ENCODE measurements around the gene THSD4. TPM values are rescaled to one million over a fixed set of nuclear protein-coding genes. Genes with fewer than 3 reads are reported as not detected.
A peak's percentile ranks its signal among the peaks of the same experiment; 100 is the strongest.

THSD4 gene
- total and polyA plus RNA-seq, 2 donors (not counting 1 experiment from before 2014, with no cell fraction given): 43.1 to 95.5 TPM

DNA sequence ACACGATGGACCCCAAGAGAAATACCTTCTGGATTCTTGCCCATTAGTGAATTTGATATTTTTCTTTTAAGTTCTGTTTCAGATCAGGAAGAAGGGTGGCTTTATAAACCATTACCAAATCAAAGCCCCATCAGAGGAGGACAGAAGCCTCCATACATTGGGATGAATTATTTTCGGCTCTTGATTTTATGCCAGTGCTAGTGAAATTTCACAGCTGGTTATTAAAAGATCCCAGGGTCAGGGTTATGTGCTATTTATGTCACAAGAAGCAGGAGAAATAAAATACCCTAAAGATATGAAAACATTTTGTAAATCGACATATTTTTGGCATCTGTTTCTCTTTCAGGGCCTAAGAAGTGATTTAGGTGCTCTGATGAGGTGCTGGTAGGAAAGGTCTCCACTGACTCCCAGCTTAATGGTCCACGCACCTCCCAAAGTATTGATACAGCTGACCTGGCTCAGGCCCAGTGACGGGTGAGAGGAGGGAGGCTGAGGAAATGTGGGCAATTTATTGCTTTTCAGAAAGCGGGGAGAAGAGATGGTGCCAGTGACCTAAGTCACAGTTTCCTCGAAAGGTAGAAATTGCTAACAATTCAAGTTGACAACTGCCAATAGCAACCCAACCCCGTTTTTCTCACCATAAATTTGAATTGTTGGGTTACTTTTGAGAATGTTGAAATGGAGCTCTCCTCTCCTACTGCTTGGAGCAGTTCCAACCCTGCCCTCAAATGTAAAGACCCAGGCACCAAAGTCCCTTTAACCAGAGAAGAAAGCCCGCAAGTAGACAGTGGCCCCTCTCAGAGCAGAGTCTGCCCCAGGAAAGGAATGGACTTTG lies 379.5 kb downstream of the THSD4 start:
- H2AFZ ChIP-seq (ENCODE audit: low read length): no peak overlapping the region
- no peak for TF ChIP-seq EZH2 (IDR thresholded peaks at IDR 0.05; ENCODE audit: low read length, missing control alignments)
- TF ChIP-seq, protein P1, sequence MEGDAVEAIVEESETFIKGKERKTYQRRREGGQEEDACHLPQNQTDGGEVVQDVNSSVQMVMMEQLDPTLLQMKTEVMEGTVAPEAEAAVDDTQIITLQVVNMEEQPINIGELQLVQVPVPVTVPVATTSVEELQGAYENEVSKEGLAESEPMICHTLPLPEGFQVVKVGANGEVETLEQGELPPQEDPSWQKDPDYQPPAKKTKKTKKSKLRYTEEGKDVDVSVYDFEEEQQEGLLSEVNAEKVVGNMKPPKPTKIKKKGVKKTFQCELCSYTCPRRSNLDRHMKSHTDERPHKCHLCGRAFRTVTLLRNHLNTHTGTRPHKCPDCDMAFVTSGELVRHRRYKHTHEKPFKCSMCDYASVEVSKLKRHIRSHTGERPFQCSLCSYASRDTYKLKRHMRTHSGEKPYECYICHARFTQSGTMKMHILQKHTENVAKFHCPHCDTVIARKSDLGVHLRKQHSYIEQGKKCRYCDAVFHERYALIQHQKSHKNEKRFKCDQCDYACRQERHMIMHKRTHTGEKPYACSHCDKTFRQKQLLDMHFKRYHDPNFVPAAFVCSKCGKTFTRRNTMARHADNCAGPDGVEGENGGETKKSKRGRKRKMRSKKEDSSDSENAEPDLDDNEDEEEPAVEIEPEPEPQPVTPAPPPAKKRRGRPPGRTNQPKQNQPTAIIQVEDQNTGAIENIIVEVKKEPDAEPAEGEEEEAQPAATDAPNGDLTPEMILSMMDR (conservative IDR thresholded peaks at IDR 0.05 in 1 of 2, IDR thresholded peaks at IDR 0.05 in 1 of 2; ENCODE audit: low read depth in 1 of 2, low read length in 2 of 2): no peak
- H3K27ac ChIP-seq (ENCODE audit: insufficient read depth, low read length): no peak overlapping the region
- no peaks in the 10 kb centered on the region for H3K36me3 ChIP-seq (ENCODE audit: control insufficient read depth, insufficient read depth, low read length)
- no peaks in the 10 kb centered on the region for H3K9me3 ChIP-seq (ENCODE audit: control insufficient read depth, insufficient read depth, low read depth, low read length)
- no peaks in the 10 kb centered on the region for H3K79me2 ChIP-seq (ENCODE audit: control insufficient read depth, insufficient read depth, low read length)
- H3K4me3 ChIP-seq (replicated peaks in 1 of 4; ENCODE audit: control extremely low read depth in 1 of 4, insufficient read depth in 1 of 4, low read depth in 3 of 4, low read length in 4 of 4): no peak overlapping the region
- H3K9ac ChIP-seq (ENCODE audit: insufficient read depth, low read length): no peak overlapping the region
- DNase-seq (ENCODE audit: low read depth in 2 of 2): peak in 1 of 2 donors; percentile 75
- peaks cover 6% of the 10 kb centered on the region for H3K4me1 ChIP-seq (ENCODE audit: control insufficient read depth, extremely low read depth, insufficient read depth, low read length)
- no peaks in the 10 kb centered on the region for H4K20me1 ChIP-seq (ENCODE audit: control insufficient read depth, extremely low read depth, insufficient read depth, low read length)
- no peak overlapping the region for H3K4me2 ChIP-seq (ENCODE audit: extremely low read depth, insufficient read depth, low read length)
- no peaks in the 10 kb centered on the region for H3K27me3 ChIP-seq (ENCODE audit: control insufficient read depth, insufficient read depth, low read length)

DNA sequence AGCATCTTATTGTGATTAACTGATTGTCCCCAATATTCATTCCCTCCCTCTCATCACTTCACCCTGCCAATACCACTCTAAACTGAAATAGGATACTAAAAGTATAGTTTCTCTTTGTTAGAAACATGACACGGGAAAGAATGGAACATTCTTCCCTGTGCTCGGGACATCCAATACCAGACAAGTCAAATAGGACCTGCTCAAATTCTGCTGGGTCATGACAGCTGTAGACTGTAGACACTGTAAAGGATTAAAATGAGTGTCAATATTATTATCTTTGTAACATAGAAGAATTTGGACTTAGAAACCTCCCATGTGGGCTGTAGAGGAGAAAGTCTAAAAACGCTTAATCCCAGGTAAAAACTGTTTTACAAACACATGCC lies 380.1 kb downstream of the THSD4 start:
- no peaks in the 10 kb centered on the region for H3K27me3 ChIP-seq (ENCODE audit: control insufficient read depth, insufficient read depth, low read length)
- H3K27ac ChIP-seq (ENCODE audit: insufficient read depth, low read length): no peak overlapping the region
- no peaks in the 10 kb centered on the region for H3K36me3 ChIP-seq (ENCODE audit: control insufficient read depth, insufficient read depth, low read length)
- H3K4me1 ChIP-seq (ENCODE audit: control insufficient read depth, extremely low read depth, insufficient read depth, low read length): peaks cover 6% of the 10 kb centered on the region
- H3K4me2 ChIP-seq (ENCODE audit: extremely low read depth, insufficient read depth, low read length): no peak overlapping the region
- H3K9me3 ChIP-seq (ENCODE audit: control insufficient read depth, insufficient read depth, low read depth, low read length): no peaks in the 10 kb centered on the region
- no peak overlapping the region for H3K9ac ChIP-seq (ENCODE audit: insufficient read depth, low read length)
- no peak overlapping the region for H3K4me3 ChIP-seq (replicated peaks in 1 of 4; ENCODE audit: control extremely low read depth in 1 of 4, insufficient read depth in 1 of 4, low read depth in 3 of 4, low read length in 4 of 4)
- DNase-seq (ENCODE audit: low read depth in 2 of 2): no peak
- H4K20me1 ChIP-seq (ENCODE audit: control insufficient read depth, extremely low read depth, insufficient read depth, low read length): no peaks in the 10 kb centered on the region
- H2AFZ ChIP-seq (ENCODE audit: low read length): no peak overlapping the region
- TF ChIP-seq, protein P1 (conservative IDR thresholded peaks at IDR 0.05 in 1 of 2, IDR thresholded peaks at IDR 0.05 in 1 of 2; ENCODE audit: low read depth in 1 of 2, low read length in 2 of 2): no peak
- TF ChIP-seq EZH2 (IDR thresholded peaks at IDR 0.05; ENCODE audit: low read length, missing control alignments): no peak
- no peaks in the 10 kb centered on the region for H3K79me2 ChIP-seq (ENCODE audit: control insufficient read depth, insufficient read depth, low read length)

DNA sequence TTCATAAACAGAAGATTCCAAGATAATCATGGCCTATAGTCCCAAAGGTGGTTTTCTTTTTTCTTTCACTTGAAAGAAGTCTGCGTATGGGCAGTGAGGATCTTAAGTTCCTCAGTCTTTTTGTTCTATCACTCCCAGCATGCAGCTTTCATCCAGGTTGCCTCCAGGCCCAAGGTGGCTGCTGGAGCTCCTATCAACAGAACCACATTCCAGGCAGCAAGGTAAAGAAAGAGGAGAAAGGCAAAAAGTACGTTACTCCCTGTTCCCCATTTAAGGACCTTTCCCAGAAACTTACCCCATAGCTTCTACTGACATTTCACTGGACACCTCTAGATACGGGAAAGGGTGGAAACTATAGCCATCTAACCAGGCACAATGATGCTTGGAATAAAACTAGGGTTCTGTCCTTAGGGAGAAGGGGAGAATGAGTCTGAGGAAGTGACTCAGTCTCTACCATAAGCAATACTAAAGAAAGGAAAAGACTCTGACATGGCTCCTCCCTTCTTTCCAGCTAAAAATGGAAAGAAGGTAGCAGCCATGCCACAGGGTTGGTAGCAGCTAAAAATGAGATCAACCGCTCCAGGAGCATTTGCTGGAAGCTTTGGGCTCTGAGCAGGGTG lies 381.2 kb downstream of the THSD4 start:
- no peaks in the 10 kb centered on the region for H3K9me3 ChIP-seq (ENCODE audit: control insufficient read depth, insufficient read depth, low read depth, low read length)
- H3K27ac ChIP-seq (ENCODE audit: insufficient read depth, low read length): no peak overlapping the region
- no peaks in the 10 kb centered on the region for H4K20me1 ChIP-seq (ENCODE audit: control insufficient read depth, extremely low read depth, insufficient read depth, low read length)
- H3K36me3 ChIP-seq (ENCODE audit: control insufficient read depth, insufficient read depth, low read length): no peaks in the 10 kb centered on the region
- H3K9ac ChIP-seq (ENCODE audit: insufficient read depth, low read length): no peak overlapping the region
- TF ChIP-seq, protein P1 (conservative IDR thresholded peaks at IDR 0.05 in 1 of 2, IDR thresholded peaks at IDR 0.05 in 1 of 2; ENCODE audit: low read depth in 1 of 2, low read length in 2 of 2): no peak
- TF ChIP-seq EZH2 (IDR thresholded peaks at IDR 0.05; ENCODE audit: low read length, missing control alignments): no peak
- DNase-seq (ENCODE audit: low read depth in 2 of 2): peak; percentile 25 to 29
- no peak overlapping the region for H3K4me2 ChIP-seq (ENCODE audit: extremely low read depth, insufficient read depth, low read length)
- H3K79me2 ChIP-seq (ENCODE audit: control insufficient read depth, insufficient read depth, low read length): no peaks in the 10 kb centered on the region
- H2AFZ ChIP-seq (ENCODE audit: low read length): no peak overlapping the region
- no peak overlapping the region for H3K4me3 ChIP-seq (replicated peaks in 1 of 4; ENCODE audit: control extremely low read depth in 1 of 4, insufficient read depth in 1 of 4, low read depth in 3 of 4, low read length in 4 of 4)
- H3K27me3 ChIP-seq (ENCODE audit: control insufficient read depth, insufficient read depth, low read length): no peaks in the 10 kb centered on the region
- H3K4me1 ChIP-seq (ENCODE audit: control insufficient read depth, extremely low read depth, insufficient read depth, low read length): peaks cover 6% of the 10 kb centered on the region

Measured in fibroblast of lung (primary cell).